BLaER1 treated with 17β-estradiol and CSF1 and Interleukin-3, amounts not matched to agents 10 nM and 100 nM (cell line): ENCODE measurements around the gene HTR3C.
A peak's percentile ranks its signal among the peaks of the same experiment; 100 is the strongest.
"Not testable (repeated sequence)": the region's sequence is repeated elsewhere in the genome, so short reads cannot be mapped to it uniquely, and the experiment has no call there.

Experiments used
- H3K27ac ChIP-seq, 11 experiments: shearing (Covaris generic); formaldehyde crosslinking; 2 replicates each; pipeline ENCODE4 v1.8.1; 2022
- H3K27me3 ChIP-seq, 11 experiments: shearing (Covaris generic); formaldehyde crosslinking; 2 replicates each; pipeline ENCODE4 v1.8.1; 2022
- H3K36me3 ChIP-seq, 11 experiments: shearing (Covaris generic); formaldehyde crosslinking; 2 replicates each; pipeline ENCODE4 v1.8.1; 2022
- H3K4me1 ChIP-seq, 10 experiments: shearing (Covaris generic); formaldehyde crosslinking; 2 replicates each; pipeline ENCODE4 v1.8.1; 2022
- H3K4me2 ChIP-seq, 11 experiments: shearing (Covaris generic); formaldehyde crosslinking; 2 replicates each; pipeline ENCODE4 v1.8.1; 2022
- H3K4me3 ChIP-seq, 10 experiments: shearing (Covaris generic); formaldehyde crosslinking; 2 replicates each; pipeline ENCODE4 v1.8.1; 2022
- H3K9ac ChIP-seq, 11 experiments: shearing (Covaris generic); formaldehyde crosslinking; 2 replicates each; pipeline ENCODE4 v1.8.1; 2022
- H3K9me3 ChIP-seq, 11 experiments: shearing (Covaris generic); formaldehyde crosslinking; replicated peaks in 1 of 11; 2 replicates each; pipeline ENCODE4 v1.8.1; 2022
- H4K20me1 ChIP-seq, 11 experiments: shearing (Covaris generic); formaldehyde crosslinking; 2 replicates each; pipeline ENCODE4 v1.8.1; 2022
- Cebpa-rat ChIP-seq, 11 experiments: shearing (Covaris generic); IDR thresholded peaks; 2 replicates each; pipeline ENCODE4 v1.8.1; 2022

HTR3C gene

DNA sequence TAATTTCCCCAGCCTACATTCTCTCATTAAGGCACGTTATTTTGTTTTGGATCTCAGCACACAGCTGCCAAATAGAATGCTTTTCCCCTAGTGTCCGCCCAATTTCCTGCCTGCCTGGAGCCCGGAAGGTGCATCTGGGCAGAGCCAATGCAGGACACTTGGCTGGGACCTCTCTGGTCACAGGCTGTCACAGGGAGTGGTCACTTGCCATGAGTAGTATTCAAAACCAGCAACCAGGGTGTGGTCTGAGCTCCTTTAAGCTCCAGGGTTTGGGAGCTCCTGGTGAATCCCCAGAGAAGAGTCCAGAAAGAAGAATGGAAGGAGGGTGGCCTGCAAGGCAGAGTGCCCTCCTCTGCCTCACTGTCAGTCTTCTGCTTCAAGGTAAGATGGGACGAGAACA lies at the start of gene HTR3C:
Gene HTR3C, plus strand, starts transcription at position 281 of the 400 bp plus-strand sequence. Its CDS starts 34 bp downstream, at position 315.
- H3K27me3 ChIP-seq: no peaks in the 10 kb centered on the region
- no peak within 1 kb of the TSS for H3K4me2 ChIP-seq
- H3K4me3 ChIP-seq: no peak within 1 kb of the TSS
- no peaks in the 10 kb centered on the region for H3K36me3 ChIP-seq
- no peaks in the 10 kb centered on the region for H4K20me1 ChIP-seq
- no peaks in the 10 kb centered on the region for H3K9me3 ChIP-seq
- H3K9ac ChIP-seq: no peak within 1 kb of the TSS
- no peak for TF ChIP-seq Cebpa-rat (IDR thresholded peaks at IDR 0.05)
- peaks cover 0 to 7% (median 6%) of the 10 kb centered on the region in 10 experiments; a peak in 11 of 20 replicates for H3K4me1 ChIP-seq
- no peak within 1 kb of the TSS for H3K27ac ChIP-seq

DNA sequence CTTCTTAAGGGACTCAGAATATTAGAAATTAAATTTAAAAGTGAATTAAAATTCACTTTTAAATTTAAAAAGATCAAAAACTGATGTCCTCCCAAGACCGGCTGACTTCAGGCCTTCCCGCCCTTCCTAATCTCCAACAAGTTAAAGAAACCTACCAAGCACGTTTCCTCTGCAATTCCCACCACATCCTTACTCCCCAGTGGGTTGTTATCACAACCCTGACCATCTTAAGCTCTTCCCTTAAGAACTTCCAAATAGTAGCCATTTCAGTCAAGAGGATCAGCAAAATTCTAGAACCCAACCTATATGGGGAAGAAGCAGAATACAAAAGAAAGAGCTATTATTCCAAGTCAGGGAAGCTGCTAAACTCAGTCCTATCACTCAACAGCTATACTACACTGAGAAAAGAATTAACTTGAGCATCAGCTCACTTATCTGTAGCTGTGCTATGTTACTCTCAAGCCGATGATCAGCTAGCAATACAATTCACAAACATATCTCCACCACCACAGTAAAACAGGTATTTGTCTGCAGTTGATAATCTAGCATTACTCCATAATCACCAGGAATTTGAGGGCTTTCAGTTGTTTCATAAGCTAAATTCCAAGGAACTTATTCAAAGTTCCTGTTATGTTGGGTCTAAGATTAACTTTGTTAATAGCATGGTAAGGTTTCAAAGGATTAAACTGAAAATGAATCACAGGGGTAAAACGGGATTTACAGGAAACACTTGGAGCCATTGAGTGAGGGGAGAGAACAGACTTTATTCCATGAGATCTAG lies 49.5 kb upstream of the HTR3C start:
- no peak for TF ChIP-seq Cebpa-rat (IDR thresholded peaks at IDR 0.05)
- Histone ChIP-seq H3K9me3 (no peaks in the 10 kb centered on the region), H3K9ac (no peak overlapping the region), H3K4me2 (peak overlapping the region in 2 of 11 experiments; percentile 85 to 89; a peak in 4 of 22 replicates), H3K4me1 (peaks cover 8 to 90% (median 19%) of the 10 kb centered on the region in 10 experiments), H3K27me3 (no peaks in the 10 kb centered on the region), H4K20me1 (peaks cover 0 to 64% (median 17%) of the 10 kb centered on the region in 11 experiments; a peak in 9 of 22 replicates), H3K36me3 (peaks cover 12 to 89% (median 42%) of the 10 kb centered on the region in 11 experiments; a peak in 20 of 22 replicates), H3K27ac (peak overlapping the region in 1 of 11 experiments; percentile 0; a peak in 1 of 22 replicates), H3K4me3 (no peak overlapping the region)

DNA sequence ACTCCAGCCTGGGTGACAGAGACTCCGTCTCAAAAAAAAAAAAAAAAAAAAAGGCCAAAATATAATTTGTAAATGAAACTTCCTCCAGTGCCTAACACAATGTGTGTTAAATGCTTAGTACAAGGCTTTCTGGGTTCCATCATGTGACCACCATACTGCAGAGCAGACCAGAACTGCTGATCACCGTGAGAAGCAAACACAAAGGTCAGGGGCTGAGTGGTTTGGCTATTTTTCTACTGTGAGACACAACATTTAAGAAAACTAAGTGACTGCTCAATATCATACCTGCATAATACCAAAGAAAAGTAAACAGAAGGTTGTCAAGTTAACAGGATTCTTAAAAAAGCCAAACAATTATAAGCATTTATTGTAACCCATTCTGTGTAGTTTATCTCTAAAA lies 48.4 kb upstream of the HTR3C start:
- Histone ChIP-seq H4K20me1 (peaks cover 0 to 60% (median 17%) of the 10 kb centered on the region in 11 experiments; a peak in 9 of 22 replicates), H3K4me1 (peaks cover 13 to 86% (median 24%) of the 10 kb centered on the region in 10 experiments), H3K27me3 (no peaks in the 10 kb centered on the region), H3K36me3 (peaks cover 20 to 89% (median 46%) of the 10 kb centered on the region in 11 experiments; a peak in 21 of 22 replicates), H3K9ac (no peak overlapping the region), H3K27ac (peak overlapping the region in 2 of 11 experiments; percentile 1 to 35; a peak in 1 of 22 replicates), H3K9me3 (no peaks in the 10 kb centered on the region), H3K4me2 (peak overlapping the region in 3 of 11 experiments; percentile 83 to 89 (median 85); a peak in 6 of 22 replicates), H3K4me3 (no peak overlapping the region)
- TF ChIP-seq Cebpa-rat (IDR thresholded peaks at IDR 0.05): no peak

GRCh38 chr3:184005941-184006507 lies 46.8 kb upstream of the HTR3C start:
- H3K4me1 ChIP-seq: peaks cover 13 to 82% (median 24%) of the 10 kb centered on the region in 10 experiments
- H3K27me3 ChIP-seq: no peaks in the 10 kb centered on the region
- TF ChIP-seq Cebpa-rat (IDR thresholded peaks at IDR 0.05): no peak
- H3K36me3 ChIP-seq: peaks cover 23 to 89% (median 50%) of the 10 kb centered on the region in 11 experiments
- H3K9ac ChIP-seq: peak overlapping the region in 3 of 11 experiments; percentile 44 to 66 (median 56); a peak in 3 of 22 replicates
- H3K4me3 ChIP-seq: peak overlapping the region in 3 of 10 experiments; percentile 28 to 43 (median 40); a peak in 5 of 20 replicates
- no peaks in the 10 kb centered on the region for H3K9me3 ChIP-seq
- H3K4me2 ChIP-seq: peak overlapping the region in 6 of 11 experiments; percentile 41 to 89 (median 66); a peak in 11 of 22 replicates
- peak overlapping the region in 5 of 11 experiments; percentile 1 to 59 (median 56); a peak in 6 of 22 replicates for H3K27ac ChIP-seq
- peaks cover 0 to 44% (median 15%) of the 10 kb centered on the region in 11 experiments; a peak in 9 of 22 replicates for H4K20me1 ChIP-seq

DNA sequence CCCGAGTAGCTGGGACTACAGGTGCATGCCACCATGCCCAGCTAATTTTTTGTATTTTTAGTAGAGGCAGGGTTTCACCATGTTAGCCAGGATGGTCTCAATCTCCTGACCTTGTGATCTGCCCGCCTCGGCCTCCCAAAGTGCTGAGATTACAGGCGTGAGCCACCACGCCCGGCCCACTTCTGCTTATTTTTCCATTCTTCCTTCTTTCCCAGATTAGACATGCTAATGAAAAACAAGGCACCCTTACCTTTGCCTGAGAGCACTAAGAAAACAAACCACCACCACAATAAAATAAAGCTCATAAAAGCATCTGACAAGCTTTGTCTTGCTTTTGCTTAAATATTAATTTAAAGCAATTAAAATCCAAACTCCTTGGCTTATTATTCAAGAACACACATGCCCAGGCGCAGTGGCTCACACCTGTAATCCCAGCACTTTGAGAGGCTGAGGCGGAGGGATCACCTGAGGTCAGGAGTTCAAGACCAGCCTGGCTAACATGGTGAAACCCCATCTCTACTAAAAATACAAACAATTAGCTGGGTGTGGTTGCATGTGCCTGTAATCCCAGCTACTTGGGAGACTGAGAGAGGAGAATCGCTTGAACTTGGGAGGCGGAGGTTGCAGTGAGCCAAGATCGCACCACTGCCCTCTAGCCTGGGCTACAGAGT lies 45.6 kb upstream of the HTR3C start:
- Histone ChIP-seq H3K4me2 (peak overlapping the region in 5 of 11 experiments; percentile 20 to 89 (median 83); a peak in 8 of 22 replicates), H4K20me1 (peaks cover 0 to 32% (median 6%) of the 10 kb centered on the region in 11 experiments; a peak in 8 of 22 replicates), H3K27ac (peak overlapping the region in 2 of 11 experiments; percentile 56 to 58; a peak in 4 of 22 replicates), H3K36me3 (peaks cover 35 to 93% (median 61%) of the 10 kb centered on the region in 11 experiments), H3K4me1 (peaks cover 13 to 69% (median 24%) of the 10 kb centered on the region in 10 experiments)
- not testable (repeated sequence) for H3K27me3 ChIP-seq, H3K9ac ChIP-seq, H3K4me3 ChIP-seq, H3K9me3 ChIP-seq

GRCh38 chr3:184008161-184008560 lies 44.7 kb upstream of the HTR3C start:
- TF ChIP-seq Cebpa-rat (IDR thresholded peaks at IDR 0.05): no peak
- Histone ChIP-seq H3K36me3 (peaks cover 43 to 93% (median 63%) of the 10 kb centered on the region in 11 experiments), H3K4me3 (no peak overlapping the region), H3K9ac (no peak overlapping the region), H3K27me3 (no peaks in the 10 kb centered on the region), H3K4me2 (peak overlapping the region; percentile 11 to 89 (median 41); a peak in 18 of 22 replicates), H3K27ac (0 out of 22 replicates have a peak overlapping the region, but pooled peaks of 1 of the 11 experiments have one; percentile 16), H3K4me1 (peaks cover 13 to 60% (median 24%) of the 10 kb centered on the region in 10 experiments), H3K9me3 (no peaks in the 10 kb centered on the region), H4K20me1 (peaks cover 0 to 23% (median 0%) of the 10 kb centered on the region in 11 experiments; a peak in 8 of 22 replicates)

GRCh38 chr3:184011230-184011876 lies 41.5 kb upstream of the HTR3C start:
- H3K4me2 ChIP-seq: no peak overlapping the region
- peaks cover 0 to 21% (median 2%) of the 10 kb centered on the region in 11 experiments; a peak in 5 of 22 replicates for H4K20me1 ChIP-seq
- H3K9me3 ChIP-seq: no peaks in the 10 kb centered on the region
- no peaks in the 10 kb centered on the region for H3K27me3 ChIP-seq
- peaks cover 54 to 72% (median 58%) of the 10 kb centered on the region in 11 experiments for H3K36me3 ChIP-seq
- no peak overlapping the region for H3K4me3 ChIP-seq
- TF ChIP-seq Cebpa-rat (IDR thresholded peaks at IDR 0.05): no peak
- H3K4me1 ChIP-seq: peaks cover 22 to 46% (median 29%) of the 10 kb centered on the region in 10 experiments
- no peak overlapping the region for H3K9ac ChIP-seq
- H3K27ac ChIP-seq: no peak overlapping the region
